Raji (cell line): ENCODE measurements around the gene WDR4.

Experiments
- POLR2A ChIP-seq: IDR thresholded peaks from 2 replicates; pipeline ENCODE4 v1.6.1; 2011; ENCODE audit warnings: low read depth, low read length, control low read depth; ENCODE audit not compliant: insufficient read depth

Gene WDR4

DNA sequence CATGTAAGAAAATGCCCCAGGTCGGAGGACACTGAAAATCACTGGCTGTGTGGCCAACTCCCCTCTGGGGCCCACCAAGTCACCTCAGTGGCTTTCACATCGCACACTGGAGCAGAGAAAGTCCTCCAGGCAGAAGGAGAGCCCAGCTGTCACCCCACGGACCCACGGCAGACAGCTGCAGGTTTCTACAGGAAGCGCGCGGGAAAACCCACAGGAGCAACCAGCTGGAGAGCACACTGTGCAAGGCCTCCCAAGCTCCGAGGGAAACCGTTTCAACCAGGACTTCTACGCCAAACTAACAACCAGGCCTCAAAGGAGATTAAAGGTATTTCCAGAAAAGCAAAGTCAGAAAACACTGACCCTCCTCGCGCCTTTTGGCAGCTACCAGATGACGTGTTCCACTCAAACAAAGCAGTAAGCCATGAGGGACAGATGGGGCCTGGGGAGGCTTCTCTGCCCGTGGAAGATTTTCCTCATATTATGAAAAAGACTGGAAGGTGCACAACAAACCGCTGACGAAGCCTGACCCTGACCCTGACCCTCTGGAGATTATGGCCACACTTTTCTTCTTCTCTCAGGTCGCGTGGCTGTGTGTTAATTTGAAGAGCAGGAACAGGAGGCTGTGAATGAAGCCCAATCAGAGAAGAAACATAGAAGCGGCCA lies 21.0 kb downstream of the WDR4 start:
- TF ChIP-seq POLR2A = no peak

GRCh38 chr21:42857216-42857615 lies 22.1 kb downstream of the WDR4 start:
- no peak for TF ChIP-seq POLR2A

GRCh38 chr21:42855937-42856335 lies 23.4 kb downstream of the WDR4 start:
- no peak for TF ChIP-seq POLR2A

GRCh38 chr21:42855171-42855936 lies 24.0 kb downstream of the WDR4 start:
- no peak for TF ChIP-seq POLR2A

- no peak for TF ChIP-seq POLR2A
Measured at GRCh38 chr21:42854246-42855010, 24.9 kb downstream of the WDR4 start.

DNA sequence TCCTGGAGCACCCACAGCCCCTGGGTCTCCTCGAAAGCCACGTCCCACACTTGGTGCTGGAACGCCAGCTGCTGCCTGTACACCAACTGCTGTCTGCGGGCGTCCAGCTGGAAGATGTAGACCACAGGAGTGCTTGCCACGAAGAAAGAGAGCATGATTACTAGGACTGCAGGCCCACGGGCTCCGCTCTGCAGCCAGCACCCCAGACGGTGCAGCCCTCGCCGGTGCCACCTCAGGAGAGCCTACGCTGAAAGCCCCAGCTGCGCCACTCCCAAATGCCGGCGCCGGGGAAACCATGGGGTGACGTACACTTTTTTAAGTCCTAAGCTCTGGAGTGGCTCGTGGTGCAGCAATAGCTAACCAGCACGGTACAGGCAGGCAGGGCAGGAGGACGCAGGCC lies 25.7 kb downstream of the WDR4 start:
- TF ChIP-seq POLR2A = no peak

DNA sequence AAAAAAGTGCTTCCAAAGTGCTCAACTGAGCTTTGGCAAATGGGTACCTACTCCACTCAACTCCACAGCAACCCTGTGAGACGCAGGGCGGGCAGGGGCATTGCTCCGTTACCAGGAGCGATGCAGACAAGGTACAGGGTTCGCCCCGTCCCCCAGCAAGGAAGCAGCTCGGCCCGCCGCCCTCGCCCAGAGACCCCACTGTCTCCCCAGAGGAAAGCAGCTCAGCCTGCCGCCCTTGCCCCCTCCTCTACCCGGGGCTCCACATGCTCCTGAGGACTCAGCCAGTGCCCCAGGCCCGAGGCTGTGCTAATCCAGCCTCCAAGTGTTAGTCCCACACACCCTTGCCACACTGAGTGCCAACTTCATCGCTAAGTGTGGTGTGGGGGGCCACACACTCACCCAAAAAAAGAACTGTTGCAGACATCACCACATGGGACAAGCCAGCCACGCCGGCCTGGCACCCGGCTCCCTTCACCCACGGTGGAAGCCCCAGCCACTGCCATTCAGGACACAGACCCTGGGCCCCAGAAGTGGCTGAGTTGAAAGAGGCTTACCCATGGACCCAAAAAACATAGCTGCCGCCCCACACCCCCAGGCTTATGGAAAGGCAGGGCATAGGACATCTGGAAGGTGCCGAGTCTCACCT lies 26.3 kb downstream of the WDR4 start:
- no peak for TF ChIP-seq POLR2A

- TF ChIP-seq POLR2A = no peak
Measured at GRCh38 chr21:42851812-42852665, 27.3 kb downstream of the WDR4 start.

GRCh38 chr21:42850866-42851391 lies 28.4 kb downstream of the WDR4 start:
- no peak for TF ChIP-seq POLR2A

- no peak for TF ChIP-seq POLR2A
Measured at GRCh38 chr21:42850463-42850862, 28.9 kb downstream of the WDR4 start.

- no peak for TF ChIP-seq POLR2A
Measured at GRCh38 chr21:42849759-42850412, 29.5 kb downstream of the WDR4 start.

DNA sequence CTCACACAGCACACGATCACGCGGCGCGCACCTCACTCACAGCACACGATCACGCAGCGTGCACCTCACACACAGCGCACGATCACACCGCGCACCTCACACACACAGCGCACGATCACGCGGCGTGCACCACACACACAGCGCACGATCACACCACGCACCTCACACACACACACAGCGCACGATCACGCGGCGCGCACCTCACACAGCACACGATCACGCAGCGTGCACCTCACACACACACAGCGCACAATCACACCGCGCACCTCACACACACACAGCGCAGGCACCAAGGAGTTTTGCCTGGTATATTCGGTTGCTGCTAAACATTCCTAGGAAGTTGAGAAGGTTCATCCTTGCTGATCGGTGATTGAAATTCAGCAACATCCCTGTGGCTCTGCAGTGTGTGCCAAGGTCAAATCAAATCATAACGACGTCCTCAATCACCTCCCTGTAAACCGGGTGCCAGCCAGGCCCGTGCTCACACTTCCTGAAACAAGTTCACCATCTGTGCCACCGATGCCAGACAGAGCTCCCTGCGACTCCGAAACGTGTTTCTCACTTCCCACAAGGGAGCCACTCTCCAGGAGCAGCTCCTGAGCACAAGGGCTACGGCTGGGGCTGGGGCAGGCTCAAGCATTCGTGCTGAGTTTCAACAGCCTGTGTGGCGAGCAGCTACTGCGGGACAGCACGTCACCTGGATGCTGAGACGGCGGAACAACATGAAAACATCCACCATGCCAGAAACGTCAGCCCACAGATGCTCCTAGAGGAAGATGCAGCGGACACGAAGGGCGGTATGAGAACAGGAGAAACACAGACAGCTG lies 30.2 kb downstream of the WDR4 start:
- TF ChIP-seq POLR2A = no peak

DNA sequence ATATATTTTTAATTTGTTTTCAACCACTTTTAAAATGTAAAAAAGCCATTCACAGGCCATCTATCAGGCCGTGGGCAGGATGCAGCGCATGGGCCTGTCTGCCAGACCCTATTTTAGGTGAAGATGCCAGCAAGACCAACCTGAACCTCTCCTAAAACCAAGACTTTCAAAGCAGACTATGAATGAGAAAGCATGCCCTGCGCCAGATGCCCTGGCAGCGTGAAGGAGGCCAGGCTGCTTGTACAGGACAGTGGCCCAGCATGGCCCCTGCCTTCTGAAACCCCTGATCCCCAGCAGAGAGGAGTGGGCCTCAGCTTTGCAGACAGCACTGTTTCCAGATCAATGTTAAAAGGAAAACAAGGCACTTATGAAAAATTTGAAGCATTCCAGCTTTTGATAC lies 31.6 kb downstream of the WDR4 start:
- TF ChIP-seq POLR2A = no peak
